Neural progenitor cell (in vitro differentiated cells): ENCODE results near the gene KDELR1. TPM values are rescaled to one million over a fixed set of nuclear protein-coding genes. Genes with fewer than 3 reads are reported as not detected.
"Not testable (repeated sequence)": the region's sequence is repeated elsewhere in the genome, so short reads cannot be mapped to it uniquely, and the experiment has no call there.

Experiments used
- DNase-seq: peaks from one replicate; pipeline ENCODE4 v3.0.0-alpha.2; 2016; ENCODE audit warnings: low spot score
- H2AFZ ChIP-seq: fragments of 200-600 bp; sonication (generic); replicated peaks from 2 replicates; pipeline ENCODE4 v1.6.1; 2016; ENCODE audit warnings: antibody characterized with exemption
- H3F3A ChIP-seq: fragments of 200-600 bp; sonication (generic); 2 replicates; pipeline ENCODE4 v1.6.1; 2016; ENCODE audit warnings: antibody characterized with exemption, low read depth
- H3K27ac ChIP-seq: fragments of 200-600 bp; sonication (generic); 2 replicates; pipeline ENCODE4 v1.5.1; 2016; ENCODE audit warnings: mild to moderate bottlenecking
- H3K27me3 ChIP-seq: fragments of 200-600 bp; sonication (generic); 2 replicates; pipeline ENCODE4 v1.6.1; 2016; ENCODE audit warnings: mild to moderate bottlenecking, moderate library complexity
- H3K36me3 ChIP-seq: fragments of 200-600 bp; sonication (generic); 2 replicates; pipeline ENCODE4 v1.5.1; 2016
- H3K4me1 ChIP-seq: fragments of 200-600 bp; sonication (generic); 2 replicates; pipeline ENCODE4 v1.6.1; 2016; ENCODE audit warnings: mixed run types
- H3K4me2 ChIP-seq: fragments of 200-600 bp; sonication (generic); 2 replicates; pipeline ENCODE4 v1.6.1; 2016
- H3K4me3 ChIP-seq: fragments of 200-600 bp; sonication (generic); 2 replicates; pipeline ENCODE4 v1.5.1; 2016
- H3K79me2 ChIP-seq: fragments of 200-600 bp; sonication (generic); 2 replicates; pipeline ENCODE4 v1.6.1; 2016; ENCODE audit warnings: low read depth
- H3K9ac ChIP-seq: fragments of 200-600 bp; sonication (generic); 2 replicates; pipeline ENCODE4 v1.6.1; 2016
- H3K9me3 ChIP-seq: fragments of 200-600 bp; sonication (generic); 2 replicates; pipeline ENCODE4 v1.5.1; 2016; ENCODE audit warnings: low read depth
- H4K20me1 ChIP-seq: fragments of 200-600 bp; sonication (generic); 2 replicates; pipeline ENCODE4 v1.6.1; 2016; ENCODE audit warnings: low read depth
- H3K27ac Mint-ChIP-seq: 3 replicates; pipeline ENCODE4 v1.8.0; 2021; ENCODE audit warnings: mixed read lengths
- H3K27me3 Mint-ChIP-seq: 2 replicates; pipeline ENCODE4 v1.8.0; 2022; ENCODE audit warnings: low read depth, mild to moderate bottlenecking, inconsistent platforms, moderate library complexity, mixed read lengths; ENCODE audit not compliant: insufficient read depth
- H3K36me3 Mint-ChIP-seq: 3 replicates; pipeline ENCODE4 v1.8.0; 2021; ENCODE audit warnings: mixed read lengths
- H3K4me1 Mint-ChIP-seq: 3 replicates; pipeline ENCODE4 v1.8.0; 2021; ENCODE audit warnings: mixed read lengths
- H3K4me3 Mint-ChIP-seq: 3 replicates; pipeline ENCODE4 v1.8.0; 2021; ENCODE audit warnings: mild to moderate bottlenecking, moderate library complexity, mixed read lengths
- H3K9me3 Mint-ChIP-seq: 3 replicates; pipeline ENCODE4 v1.8.0; 2020; ENCODE audit warnings: mixed read lengths
- EZH2 ChIP-seq: fragments of 200-600 bp; sonication (generic); IDR thresholded peaks from 2 replicates; pipeline ENCODE4 v1.6.1; 2017; ENCODE audit warnings: antibody characterized with exemption, mild to moderate bottlenecking, moderate library complexity
- EZH2phosphoT487 ChIP-seq: fragments of 200-600 bp; sonication (generic); IDR thresholded peaks from 2 replicates; pipeline ENCODE4 v1.6.1; 2017; ENCODE audit warnings: antibody characterized with exemption
- total RNA-seq: library from RNA; depleted of rRNA; stranded (reverse); fragments of >200 nt; gene quantifications from 2 replicates; pipeline ENCODE4 v1.2.3, GENCODE V29; 2015; ENCODE audit warnings: low replicate concordance
- TF ChIP-seq, protein P1 (sequence below): fragments of 200-600 bp; sonication (generic); IDR thresholded peaks from 2 replicates; pipeline ENCODE4 v1.5.1; 2017; ENCODE audit warnings: antibody characterized with exemption, mild to moderate bottlenecking

Gene KDELR1
- total RNA-seq, 1 donor from 2014 or later: 106 TPM

GRCh38 chr19:48394331-48395169 lies 3.2 kb upstream of the KDELR1 start:
- no peak overlapping the region for H3K27ac ChIP-seq
- no peak for TF ChIP-seq EZH2phosphoT487
- peak; percentile 73 for TF ChIP-seq EZH2
- H3K4me2 ChIP-seq: peak overlapping the region; percentile 86
- no peak overlapping the region for H3K9ac ChIP-seq
- H4K20me1 ChIP-seq: peaks cover 5% of the 10 kb centered on the region
- H3K27me3 Mint-ChIP-seq: peaks cover 38% of the 10 kb centered on the region
- H3F3A ChIP-seq: peaks cover 27% of the 10 kb centered on the region
- H3K4me3 ChIP-seq: peak overlapping the region; percentile 53
- H2AFZ ChIP-seq: no peak overlapping the region
- peaks cover 2% of the 10 kb centered on the region for H3K36me3 Mint-ChIP-seq
- peak overlapping the region; percentile 84 for H3K4me3 Mint-ChIP-seq
- H3K9me3 Mint-ChIP-seq: peaks cover 2% of the 10 kb centered on the region
- H3K36me3 ChIP-seq: no peaks in the 10 kb centered on the region
- DNase-seq: no peak
- H3K79me2 ChIP-seq: peaks cover 16% of the 10 kb centered on the region
- no peaks in the 10 kb centered on the region for H3K9me3 ChIP-seq
- peaks cover 29% of the 10 kb centered on the region for H3K4me1 ChIP-seq
- peaks cover 52% of the 10 kb centered on the region for H3K4me1 Mint-ChIP-seq
- H3K27me3 ChIP-seq: peaks cover 69% of the 10 kb centered on the region
- no peak overlapping the region for H3K27ac Mint-ChIP-seq

DNA sequence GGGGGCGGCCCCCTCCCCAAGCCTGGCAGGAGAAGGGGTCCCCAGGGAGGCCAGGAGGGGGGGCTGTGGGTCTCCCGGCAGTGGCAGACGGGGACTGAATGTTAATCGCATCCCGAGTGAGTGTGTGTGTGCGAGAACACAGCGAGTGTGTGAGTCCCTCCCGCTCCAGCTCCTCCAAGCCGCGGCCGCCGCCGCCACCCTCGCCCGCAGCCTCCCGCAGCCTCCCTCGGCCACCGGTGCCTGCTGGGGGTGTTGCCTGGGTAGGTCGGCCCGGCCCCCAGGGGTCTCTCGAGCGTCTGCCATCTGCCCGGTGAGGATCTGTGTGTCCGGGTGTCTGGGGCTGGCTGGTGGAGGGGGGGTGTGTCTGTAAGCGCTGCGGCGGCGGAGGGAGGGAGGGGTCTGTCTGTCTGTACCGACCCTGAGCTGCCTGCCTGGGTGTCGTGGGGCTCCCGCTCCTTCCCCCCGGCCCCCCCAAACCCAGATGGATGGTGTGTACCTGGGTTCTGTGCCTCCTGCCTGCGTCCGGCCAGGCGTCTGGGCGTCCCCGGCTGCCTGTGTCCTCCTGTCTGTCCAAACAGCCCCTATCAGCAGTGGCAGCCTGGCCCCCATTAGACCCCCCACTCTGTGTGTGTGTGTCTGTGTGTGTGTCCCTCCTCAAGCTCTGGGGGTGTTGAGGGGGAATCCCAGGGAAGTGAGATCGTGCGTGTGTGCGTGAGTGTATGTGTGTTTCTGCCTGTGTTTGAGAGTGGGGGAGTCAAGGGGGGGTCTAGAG lies 2.4 kb upstream of the KDELR1 start, which contains the start of gene GRIN2D:
TSS of gene GRIN2D (plus strand) at position 110 of the 772 bp plus-strand sequence. CDS start 4,725 bp downstream, outside the sequence.
- TF ChIP-seq EZH2 (peak; percentile 53), EZH2phosphoT487 (no peak)
- TF ChIP-seq, protein P1, sequence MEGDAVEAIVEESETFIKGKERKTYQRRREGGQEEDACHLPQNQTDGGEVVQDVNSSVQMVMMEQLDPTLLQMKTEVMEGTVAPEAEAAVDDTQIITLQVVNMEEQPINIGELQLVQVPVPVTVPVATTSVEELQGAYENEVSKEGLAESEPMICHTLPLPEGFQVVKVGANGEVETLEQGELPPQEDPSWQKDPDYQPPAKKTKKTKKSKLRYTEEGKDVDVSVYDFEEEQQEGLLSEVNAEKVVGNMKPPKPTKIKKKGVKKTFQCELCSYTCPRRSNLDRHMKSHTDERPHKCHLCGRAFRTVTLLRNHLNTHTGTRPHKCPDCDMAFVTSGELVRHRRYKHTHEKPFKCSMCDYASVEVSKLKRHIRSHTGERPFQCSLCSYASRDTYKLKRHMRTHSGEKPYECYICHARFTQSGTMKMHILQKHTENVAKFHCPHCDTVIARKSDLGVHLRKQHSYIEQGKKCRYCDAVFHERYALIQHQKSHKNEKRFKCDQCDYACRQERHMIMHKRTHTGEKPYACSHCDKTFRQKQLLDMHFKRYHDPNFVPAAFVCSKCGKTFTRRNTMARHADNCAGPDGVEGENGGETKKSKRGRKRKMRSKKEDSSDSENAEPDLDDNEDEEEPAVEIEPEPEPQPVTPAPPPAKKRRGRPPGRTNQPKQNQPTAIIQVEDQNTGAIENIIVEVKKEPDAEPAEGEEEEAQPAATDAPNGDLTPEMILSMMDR: peak; percentile 34
- Histone ChIP-seq H3K79me2 (peaks cover 20% of the 10 kb centered on the region), H3K36me3 (no peaks in the 10 kb centered on the region), H3K27me3 (peaks cover 67% of the 10 kb centered on the region), H3K4me2 (peak within 1 kb of the TSS; percentile 86), H3K27ac (no peak within 1 kb of the TSS), H3K9ac (no peak within 1 kb of the TSS), H4K20me1 (peaks cover 5% of the 10 kb centered on the region), H2AFZ (no peak within 1 kb of the TSS), H3K4me3 (peak within 1 kb of the TSS; percentile 53), H3K9me3 (no peaks in the 10 kb centered on the region), H3F3A (peaks cover 19% of the 10 kb centered on the region), H3K4me1 (peaks cover 29% of the 10 kb centered on the region)
- Mint-ChIP-seq H3K9me3 (no peaks in the 10 kb centered on the region), H3K4me1 (peaks cover 45% of the 10 kb centered on the region), H3K4me3 (peak within 1 kb of the TSS; percentile 84), H3K27ac (peak within 1 kb of the TSS; percentile 91), H3K36me3 (no peaks in the 10 kb centered on the region), H3K27me3 (peaks cover 31% of the 10 kb centered on the region)
- peak; percentile 76 for DNase-seq

- Histone ChIP-seq H3K4me2 (peak overlapping the region; percentile 86), H3K9ac (no peak overlapping the region), H3K27ac (no peak overlapping the region), H2AFZ (no peak overlapping the region), H3K4me3 (peak overlapping the region; percentile 53), H3K27me3 (peaks cover 59% of the 10 kb centered on the region), H3K36me3 (no peaks in the 10 kb centered on the region), H3F3A (peaks cover 17% of the 10 kb centered on the region), H3K4me1 (peaks cover 28% of the 10 kb centered on the region), H3K9me3 (no peaks in the 10 kb centered on the region), H4K20me1 (peaks cover 5% of the 10 kb centered on the region), H3K79me2 (peaks cover 23% of the 10 kb centered on the region)
- peaks cover 44% of the 10 kb centered on the region for H3K4me1 Mint-ChIP-seq
- TF ChIP-seq, protein P1: no peak
- no peak for TF ChIP-seq EZH2
- peaks cover 3% of the 10 kb centered on the region for H3K36me3 Mint-ChIP-seq
- peak overlapping the region; percentile 91 for H3K27ac Mint-ChIP-seq
- DNase-seq: no peak
- H3K4me3 Mint-ChIP-seq: peak overlapping the region; percentile 84
- no peaks in the 10 kb centered on the region for H3K9me3 Mint-ChIP-seq
- peaks cover 30% of the 10 kb centered on the region for H3K27me3 Mint-ChIP-seq
Observed at GRCh38 chr19:48392860-48393558, 1.7 kb upstream of the KDELR1 start.

DNA sequence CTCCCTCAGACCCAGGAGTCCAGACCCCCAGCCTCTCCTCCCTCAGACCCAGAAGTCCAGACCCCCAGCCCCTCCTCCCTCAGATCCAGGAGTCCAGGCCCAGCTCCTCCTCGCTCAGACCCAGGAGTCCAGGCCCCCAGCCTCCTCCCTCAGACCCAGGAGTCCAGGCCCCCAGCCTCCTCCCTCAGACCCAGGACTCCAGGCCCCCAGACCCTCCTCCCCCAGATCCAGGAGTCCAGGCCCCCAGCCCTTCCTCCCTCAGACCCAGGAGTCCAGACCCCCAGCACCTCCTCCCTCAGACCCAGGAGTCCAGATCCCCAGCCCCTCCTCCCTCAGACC lies 624 bp upstream of the KDELR1 start:
- Histone ChIP-seq H3F3A (peaks cover 12% of the 10 kb centered on the region), H3K4me1 (peaks cover 24% of the 10 kb centered on the region), H3K27me3 (peaks cover 49% of the 10 kb centered on the region), H3K79me2 (peaks cover 23% of the 10 kb centered on the region)
- H3K27ac Mint-ChIP-seq, H3K27ac ChIP-seq, DNase-seq, H4K20me1 ChIP-seq, H3K9me3 Mint-ChIP-seq, H3K4me3 ChIP-seq, H3K9ac ChIP-seq, H2AFZ ChIP-seq, H3K9me3 ChIP-seq, H3K36me3 Mint-ChIP-seq, H3K36me3 ChIP-seq, H3K4me2 ChIP-seq: not testable (repeated sequence)
- Mint-ChIP-seq H3K4me3 (peak overlapping the region; percentile 92), H3K27me3 (peaks cover 21% of the 10 kb centered on the region), H3K4me1 (peaks cover 33% of the 10 kb centered on the region)
